ENCODE data around the gene KIF6.

Gene KIF6

DNA sequence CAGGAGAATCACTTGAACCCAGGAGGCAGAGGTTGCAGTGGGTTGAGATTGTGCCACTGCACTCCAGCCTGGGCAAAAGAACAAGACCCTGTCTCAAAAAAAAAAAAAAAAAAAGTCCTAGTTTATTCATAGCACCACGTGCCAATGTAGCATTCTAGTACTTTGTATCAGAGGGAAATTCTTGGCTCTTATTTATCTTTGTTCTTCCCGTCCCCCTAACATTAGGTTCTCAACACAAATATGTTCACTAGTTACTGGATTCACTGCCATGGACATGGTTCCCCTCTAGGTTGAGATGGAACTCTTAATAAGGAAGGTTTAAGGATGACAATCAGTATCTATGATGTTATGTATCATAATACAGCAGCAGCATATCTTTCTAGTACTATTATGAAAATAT lies 178.5 kb downstream of the KIF6 start:
- TF ChIP-seq CTCF (IDR thresholded peaks at IDR 0.05; ENCODE audit: low read depth, low read length), result no peak
- DNase-seq, result no peak
- Histone ChIP-seq H3K27me3 (ENCODE audit: insufficient read depth, low read depth, severe bottlenecking) (no peaks in the 10 kb centered on the region), H3K36me3 (no peaks in the 10 kb centered on the region), H3K9me3 (ENCODE audit: severe bottlenecking) (no peaks in the 10 kb centered on the region), H3K4me3 (ENCODE audit: low read depth, low read length) (no peak overlapping the region), H3K27ac (no peak overlapping the region)

- Histone ChIP-seq H3K36me3 (no peaks in the 10 kb centered on the region), H3K27ac (no peak overlapping the region), H3K27me3 (ENCODE audit: insufficient read depth, low read depth, severe bottlenecking) (no peaks in the 10 kb centered on the region), H3K9me3 (ENCODE audit: severe bottlenecking) (no peaks in the 10 kb centered on the region), H3K4me3 (ENCODE audit: low read depth, low read length) (no peak overlapping the region)
- DNase-seq, result no peak
- TF ChIP-seq CTCF (IDR thresholded peaks at IDR 0.05; ENCODE audit: low read depth, low read length), result no peak
These were observed 181.3 kb downstream of the KIF6 start for GRCh38 chr6:39543950-39544349.

DNA sequence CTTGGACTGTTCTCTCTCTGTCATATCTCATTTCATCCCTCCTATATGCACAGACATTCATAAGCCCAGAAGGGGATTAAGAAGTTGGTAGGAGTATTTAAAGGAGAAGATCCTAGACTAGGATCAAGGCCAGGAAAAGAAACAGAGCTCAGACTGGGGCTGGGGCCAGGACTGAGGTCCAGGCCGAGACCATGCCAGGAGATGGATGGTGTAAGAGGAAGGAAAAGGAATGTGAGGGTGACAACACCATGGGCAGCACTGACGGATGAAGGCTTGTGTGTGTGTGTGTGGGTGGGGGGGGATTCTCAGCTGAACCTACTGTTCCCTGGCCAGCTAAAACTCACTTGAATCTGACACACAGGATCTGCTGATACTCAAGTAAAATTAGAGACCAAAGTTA lies 182.1 kb downstream of the KIF6 start:
- Histone ChIP-seq H3K4me3 (ENCODE audit: low read depth, low read length) (no peak overlapping the region), H3K36me3 (no peaks in the 10 kb centered on the region), H3K27me3 (ENCODE audit: insufficient read depth, low read depth, severe bottlenecking) (no peaks in the 10 kb centered on the region), H3K9me3 (ENCODE audit: severe bottlenecking) (no peaks in the 10 kb centered on the region), H3K27ac (no peak overlapping the region)
- DNase-seq, result no peak
- no peak for TF ChIP-seq CTCF (IDR thresholded peaks at IDR 0.05; ENCODE audit: low read depth, low read length)

DNA sequence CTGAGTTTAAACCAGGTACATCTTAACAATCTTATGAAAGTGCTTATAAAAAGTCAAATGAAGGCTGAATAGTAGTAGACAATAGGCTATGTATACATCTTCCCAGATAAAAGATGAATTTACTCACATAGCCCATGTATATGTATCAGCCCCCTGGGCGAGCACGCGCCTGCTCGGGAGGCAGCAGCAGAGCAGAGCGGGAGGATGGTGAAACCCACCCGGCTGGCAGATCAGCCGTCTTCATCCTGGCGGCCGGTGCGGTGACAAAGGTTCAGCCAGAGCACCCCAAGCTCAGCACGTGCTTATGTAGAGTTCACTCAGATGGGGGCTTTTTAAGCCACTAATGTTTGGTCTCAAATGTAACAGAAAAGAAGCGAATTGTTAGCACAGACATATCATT lies 184.8 kb downstream of the KIF6 start:
- no peaks in the 10 kb centered on the region for H3K36me3 ChIP-seq
- no peak overlapping the region for H3K4me3 ChIP-seq (ENCODE audit: low read depth, low read length)
- no peaks in the 10 kb centered on the region for H3K27me3 ChIP-seq (ENCODE audit: insufficient read depth, low read depth, severe bottlenecking)
- TF ChIP-seq CTCF (IDR thresholded peaks at IDR 0.05; ENCODE audit: low read depth, low read length), result no peak
- H3K27ac ChIP-seq, result no peak overlapping the region
- DNase-seq, result no peak
- no peaks in the 10 kb centered on the region for H3K9me3 ChIP-seq (ENCODE audit: severe bottlenecking)

DNA sequence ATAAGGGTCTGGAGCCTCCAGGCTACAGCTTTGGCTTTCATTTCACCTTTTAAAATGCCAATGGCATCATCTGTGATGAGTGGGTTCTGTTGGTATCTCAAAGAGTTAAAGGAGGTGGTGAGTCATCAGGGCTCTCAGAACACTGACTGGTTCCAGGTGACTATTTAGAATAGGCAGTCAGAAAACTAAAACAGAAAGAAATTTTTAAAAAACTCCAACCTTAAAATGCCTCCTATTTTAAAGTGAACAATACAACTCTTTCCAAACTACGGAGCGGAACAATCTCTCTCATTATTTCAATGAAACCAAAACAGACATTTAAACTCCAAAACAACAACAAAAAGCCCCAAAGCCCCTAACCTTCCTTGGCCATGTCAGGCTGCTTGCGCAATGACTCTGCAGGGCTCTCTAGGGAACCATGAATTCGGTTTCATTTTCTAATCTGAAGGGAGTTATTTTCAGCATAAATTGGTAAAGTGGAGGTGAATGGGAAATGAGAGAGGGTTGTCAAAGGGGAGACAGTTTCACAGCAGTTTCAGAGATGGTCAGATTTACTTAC lies 194.9 kb downstream of the KIF6 start:
- Histone ChIP-seq H3K27ac (no peak overlapping the region), H3K9me3 (ENCODE audit: severe bottlenecking) (peaks cover 12% of the 10 kb centered on the region), H3K36me3 (no peaks in the 10 kb centered on the region), H3K4me3 (ENCODE audit: low read depth, low read length) (no peak overlapping the region), H3K27me3 (ENCODE audit: insufficient read depth, low read depth, severe bottlenecking) (no peaks in the 10 kb centered on the region)
- no peak for TF ChIP-seq CTCF (IDR thresholded peaks at IDR 0.05; ENCODE audit: low read depth, low read length)
- no peak for DNase-seq
